ENCODE results near the gene ADCY10. TPM values are rescaled to one million over a fixed set of nuclear protein-coding genes. Genes with fewer than 3 reads are reported as not detected.
"Not testable (repeated sequence)": the region's sequence is repeated elsewhere in the genome, so short reads cannot be mapped to it uniquely, and the experiment has no call there.

ADCY10 gene
- total RNA-seq, 6 experiments from 2014 or later: 0.43 to 5.8 (median 1.5) TPM

DNA sequence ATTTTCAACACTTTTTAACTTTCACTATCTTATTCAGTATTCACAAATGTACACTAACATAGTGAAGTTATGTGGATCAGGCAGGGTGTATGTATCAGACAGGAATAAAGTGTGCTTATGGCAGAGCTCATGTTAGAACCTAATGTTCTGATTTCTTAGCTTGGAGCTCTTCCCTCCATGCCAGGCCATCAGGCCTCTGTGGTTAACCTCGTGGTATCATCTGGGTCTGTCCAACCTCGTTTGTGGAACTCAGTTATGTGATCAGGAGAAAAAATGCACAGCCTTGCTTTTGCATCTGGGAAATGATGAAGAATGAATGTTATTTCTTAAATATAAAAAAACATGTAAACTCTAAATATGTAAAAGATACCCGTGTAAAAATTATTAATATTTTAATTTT is 105.2 kb downstream of the ADCY10 start:
- ATAC-seq (no peak), DNase-seq (no peak)
- Histone ChIP-seq H3K36me3 (peaks cover 0 to 6% (median 0%) of the 10 kb centered on the region in 4 donors), H3K27ac (no peak overlapping the region), H3K27me3 (no peaks in the 10 kb centered on the region), H3K4me1 (peaks cover 0 to 3% (median 0%) of the 10 kb centered on the region in 4 donors), H3K4me3 (no peak overlapping the region), H3K9me3 (no peaks in the 10 kb centered on the region)
- WGBS (ENCODE audit: insufficient coverage, low coverage, low lambda C conversion rate, missing lambda C conversion rate): 54% methylated on average over 3 of the region's 3 CpGs
- no peak for TF ChIP-seq POLR2A (IDR thresholded peaks at IDR 0.05)
- TF ChIP-seq, protein P1, sequence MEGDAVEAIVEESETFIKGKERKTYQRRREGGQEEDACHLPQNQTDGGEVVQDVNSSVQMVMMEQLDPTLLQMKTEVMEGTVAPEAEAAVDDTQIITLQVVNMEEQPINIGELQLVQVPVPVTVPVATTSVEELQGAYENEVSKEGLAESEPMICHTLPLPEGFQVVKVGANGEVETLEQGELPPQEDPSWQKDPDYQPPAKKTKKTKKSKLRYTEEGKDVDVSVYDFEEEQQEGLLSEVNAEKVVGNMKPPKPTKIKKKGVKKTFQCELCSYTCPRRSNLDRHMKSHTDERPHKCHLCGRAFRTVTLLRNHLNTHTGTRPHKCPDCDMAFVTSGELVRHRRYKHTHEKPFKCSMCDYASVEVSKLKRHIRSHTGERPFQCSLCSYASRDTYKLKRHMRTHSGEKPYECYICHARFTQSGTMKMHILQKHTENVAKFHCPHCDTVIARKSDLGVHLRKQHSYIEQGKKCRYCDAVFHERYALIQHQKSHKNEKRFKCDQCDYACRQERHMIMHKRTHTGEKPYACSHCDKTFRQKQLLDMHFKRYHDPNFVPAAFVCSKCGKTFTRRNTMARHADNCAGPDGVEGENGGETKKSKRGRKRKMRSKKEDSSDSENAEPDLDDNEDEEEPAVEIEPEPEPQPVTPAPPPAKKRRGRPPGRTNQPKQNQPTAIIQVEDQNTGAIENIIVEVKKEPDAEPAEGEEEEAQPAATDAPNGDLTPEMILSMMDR (IDR thresholded peaks at IDR 0.05): no peak
- intact Hi-C loops (cut with DNase I): loop anchor here in 1 of 2 donors (10.0 kb wide), 1 partner anchor 84 kb away; the partner anchor contains the start of gene MPZL1

DNA sequence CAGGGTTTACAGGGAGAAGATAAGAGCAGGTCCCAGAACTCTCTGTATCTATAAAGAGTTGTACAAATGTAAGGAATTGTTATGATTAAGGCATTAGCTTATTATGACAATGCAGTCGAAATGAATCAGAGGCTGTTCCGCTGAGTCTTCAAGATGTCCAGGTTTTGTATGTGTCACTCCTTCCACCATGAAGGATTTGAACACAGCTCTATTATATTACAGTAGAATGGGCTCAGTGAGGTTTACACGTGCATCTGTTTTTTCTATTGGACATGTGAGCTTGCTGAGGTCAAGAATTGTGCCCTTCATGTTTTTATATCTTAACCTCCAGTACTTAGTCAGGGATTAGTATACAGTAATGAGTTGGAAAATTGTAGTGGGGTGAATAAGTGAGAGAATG is 105.8 kb downstream of the ADCY10 start:
- DNase-seq (no peak), ATAC-seq (no peak)
- Histone ChIP-seq H3K27ac (no peak overlapping the region), H3K27me3 (no peaks in the 10 kb centered on the region), H3K9me3 (no peaks in the 10 kb centered on the region), H3K4me1 (peaks cover 0 to 3% (median 0%) of the 10 kb centered on the region in 4 donors), H3K36me3 (peaks cover 0 to 6% (median 0%) of the 10 kb centered on the region in 4 donors), H3K4me3 (no peak overlapping the region)
- TF ChIP-seq POLR2A (IDR thresholded peaks at IDR 0.05): no peak
- TF ChIP-seq, protein P1 (IDR thresholded peaks at IDR 0.05): no peak
- WGBS (ENCODE audit: insufficient coverage, low coverage, low lambda C conversion rate, missing lambda C conversion rate): 92% methylated on average over 3 of the region's 3 CpGs
- intact Hi-C loops (cut with DNase I): loop anchor here in 1 of 2 donors (10.0 kb wide), 1 partner anchor 83 kb away; the partner anchor contains the start of gene MPZL1

- DNase-seq, H3K27me3 ChIP-seq, H3K9me3 ChIP-seq, ATAC-seq, H3K27ac ChIP-seq, H3K36me3 ChIP-seq, H3K4me3 ChIP-seq, H3K4me1 ChIP-seq: not testable (repeated sequence)
- intact Hi-C loops (cut with DNase I): loop anchor here in 1 of 2 donors (10.0 kb wide), 1 partner anchor 82 kb away; the partner anchor contains the start of gene MPZL1
- WGBS (ENCODE audit: insufficient coverage, low coverage, low lambda C conversion rate, missing lambda C conversion rate): no CpG with 5 or more reads among the region's 12 CpGs
These were observed 107.3 kb downstream of the ADCY10 start for GRCh38 chr1:167806676-167807075.

GRCh38 chr1:167806235-167806634 is 107.7 kb downstream of the ADCY10 start:
- not testable (repeated sequence) for H3K4me3 ChIP-seq, H3K27ac ChIP-seq, H3K9me3 ChIP-seq, DNase-seq, ATAC-seq, H3K36me3 ChIP-seq, H3K27me3 ChIP-seq, H3K4me1 ChIP-seq
- intact Hi-C loops (cut with DNase I): loop anchor here in 1 of 2 donors (10.0 kb wide), 1 partner anchor 81 kb away; the partner anchor contains the start of gene MPZL1
- WGBS (ENCODE audit: insufficient coverage, low coverage, low lambda C conversion rate, missing lambda C conversion rate): 85% methylated on average over 9 of the region's 23 CpGs

GRCh38 chr1:167805041-167805556 is 108.8 kb downstream of the ADCY10 start:
- 45% methylated on average over 4 of the region's 4 CpGs for WGBS (ENCODE audit: insufficient coverage, low coverage, low lambda C conversion rate, missing lambda C conversion rate)
- ATAC-seq (no peak), DNase-seq (no peak)
- peaks cover 0 to 6% (median 0%) of the 10 kb centered on the region in 4 donors for H3K36me3 ChIP-seq
- no peaks in the 10 kb centered on the region for H3K9me3 ChIP-seq
- H3K27me3 ChIP-seq: no peaks in the 10 kb centered on the region
- H3K4me3 ChIP-seq: no peak overlapping the region
- no peak for TF ChIP-seq POLR2A (IDR thresholded peaks at IDR 0.05)
- TF ChIP-seq, protein P1 (IDR thresholded peaks at IDR 0.05): no peak
- intact Hi-C loops (cut with DNase I): loop anchor here in 1 of 2 donors (10.0 kb wide), 1 partner anchor 80 kb away; the partner anchor contains the start of gene MPZL1
- no peak overlapping the region for H3K27ac ChIP-seq
- H3K4me1 ChIP-seq: peaks cover 0 to 3% (median 0%) of the 10 kb centered on the region in 4 donors

Measured in right lobe of liver (tissue), 6 donors.